Sigmoid colon (tissue), 7 donors: ENCODE data around the gene SF3A1. TPM values are rescaled to one million over a fixed set of nuclear protein-coding genes. Genes with fewer than 3 reads are reported as not detected.

Experiments used
- DNase-seq: peaks from one replicate; pipeline ENCODE4 v3.0.0-alpha.2; 2019
- H3K27ac ChIP-seq, 4 donors: fragments of 200-600 bp; sonication (generic); one replicate each; pipeline ENCODE4 v1.5.1; 2016 to 2019; ENCODE audit warnings: mild to moderate bottlenecking in 1 of 4
- H3K27me3 ChIP-seq, 3 donors: fragments of 200-600 bp; sonication (generic); one replicate each; pipeline ENCODE4 v1.5.1; 2019; ENCODE audit warnings: mild to moderate bottlenecking in 1 of 3
- H3K36me3 ChIP-seq, 4 donors: fragments of 200-600 bp; sonication (generic); one replicate each; pipeline ENCODE4 v1.5.1; 2016 to 2019
- H3K4me1 ChIP-seq, 4 donors: fragments of 200-600 bp; sonication (generic); one replicate each; pipeline ENCODE4 v1.5.1; 2017 to 2019
- H3K4me3 ChIP-seq, 4 donors: fragments of 200-600 bp; sonication (generic); one replicate each; pipeline ENCODE4 v1.5.1; 2017 to 2019; ENCODE audit warnings: mild to moderate bottlenecking in 2 of 4, moderate library complexity in 1 of 4
- H3K9me3 ChIP-seq, 4 donors: fragments of 200-600 bp in 3 of 4; sonication (generic) in 3 of 4; one replicate each; pipeline versions ENCODE4 v1.5.1 to v1.6.1; 2013 to 2019
- EP300 ChIP-seq, 4 donors: sonication (generic); formaldehyde crosslinking; IDR thresholded peaks; one replicate each; pipeline ENCODE4 v1.6.1; 2017; ENCODE audit warnings: antibody characterized with exemption in 4 of 4
- POLR2A ChIP-seq, 2 donors: fragments of 450-650 bp; IDR thresholded peaks; one replicate each; pipeline ENCODE4 v1.6.1; 2016; ENCODE audit warnings: antibody characterized with exemption in 2 of 2, mild to moderate bottlenecking in 2 of 2, moderate library complexity in 2 of 2
- POLR2AphosphoS5 ChIP-seq, 4 donors: sonication (generic); formaldehyde crosslinking; IDR thresholded peaks; one replicate each; pipeline ENCODE4 v1.6.1; 2017; ENCODE audit warnings: antibody characterized with exemption in 4 of 4
- WGBS, 2 donors: extraction: QIAGEN DNeasy Blood & Tissue Kit; methylation state at CpG; one replicate each; pipeline ENCODE4 v1.1.7; 2013; 5-methylcytosine and 5-hydroxymethylcytosine counted together
- intact Hi-C: fragments of 100-400 bp; cut with DNase I; formaldehyde crosslinking; loops from one replicate; pipeline ENCODE4 v1.15.1; 2023
- polyA plus RNA-seq, 3 donors: library from polyadenylated mRNA; stranded (reverse); fragments of 200-250 nt; gene quantifications; one replicate each; pipeline ENCODE4 v1.2.3, GENCODE V29; 2013
- total RNA-seq, 4 donors: library from RNA; depleted of rRNA; stranded (reverse); fragments of >200 nt; gene quantifications; one replicate each; pipeline ENCODE4 v1.1.0, GENCODE V29; 2016
- TF ChIP-seq, protein P1 (sequence below), 4 experiments: fragments of 450-650 bp in 3 of 4; fragments of 200-600 bp in 1 of 4; IDR thresholded peaks; one replicate each; pipeline ENCODE4 v1.5.1; 2016 to 2019; ENCODE audit warnings: antibody characterized with exemption in 4 of 4, mild to moderate bottlenecking in 3 of 4, moderate library complexity in 2 of 4
- donor health status: healthy with polysubstance abuse.
- donor health status: Bipolar disorder and iron deficiency.
- donor health status: healthy.

Gene SF3A1
- total and polyA plus RNA-seq, 7 donors = 17.4 to 61.5 (median 25.7) TPM

GRCh38 chr22:30324014-30324730 is 32.5 kb downstream of the SF3A1 start:
- 47 to 72% methylated on average over 8 of the region's 8 CpGs for whole genome bisulfite sequencing, 2 donors
- Histone ChIP-seq H3K27me3 (no peaks in the 10 kb centered on the region), H3K27ac (peak overlapping the region; percentile 91 to 98 (median 92)), H3K4me3 (peak overlapping the region in 3 of 4 donors; percentile 4 to 100 (median 93)), H3K9me3 (no peaks in the 10 kb centered on the region), H3K36me3 (peaks cover 0 to 12% (median 0%) of the 10 kb centered on the region in 4 donors), H3K4me1 (peaks cover 0 to 75% (median 64%) of the 10 kb centered on the region in 4 donors)
- intact Hi-C loops = loop anchor here (2.0 kb wide), 1 partner anchor 63 kb away; the partner anchor contains the start of gene RNF215
- TF ChIP-seq POLR2AphosphoS5 (IDR thresholded peaks at IDR 0.05) (no peak), POLR2A (IDR thresholded peaks at IDR 0.05) (no peak), EP300 (IDR thresholded peaks at IDR 0.05) (no peak)
- TF ChIP-seq, protein P1, sequence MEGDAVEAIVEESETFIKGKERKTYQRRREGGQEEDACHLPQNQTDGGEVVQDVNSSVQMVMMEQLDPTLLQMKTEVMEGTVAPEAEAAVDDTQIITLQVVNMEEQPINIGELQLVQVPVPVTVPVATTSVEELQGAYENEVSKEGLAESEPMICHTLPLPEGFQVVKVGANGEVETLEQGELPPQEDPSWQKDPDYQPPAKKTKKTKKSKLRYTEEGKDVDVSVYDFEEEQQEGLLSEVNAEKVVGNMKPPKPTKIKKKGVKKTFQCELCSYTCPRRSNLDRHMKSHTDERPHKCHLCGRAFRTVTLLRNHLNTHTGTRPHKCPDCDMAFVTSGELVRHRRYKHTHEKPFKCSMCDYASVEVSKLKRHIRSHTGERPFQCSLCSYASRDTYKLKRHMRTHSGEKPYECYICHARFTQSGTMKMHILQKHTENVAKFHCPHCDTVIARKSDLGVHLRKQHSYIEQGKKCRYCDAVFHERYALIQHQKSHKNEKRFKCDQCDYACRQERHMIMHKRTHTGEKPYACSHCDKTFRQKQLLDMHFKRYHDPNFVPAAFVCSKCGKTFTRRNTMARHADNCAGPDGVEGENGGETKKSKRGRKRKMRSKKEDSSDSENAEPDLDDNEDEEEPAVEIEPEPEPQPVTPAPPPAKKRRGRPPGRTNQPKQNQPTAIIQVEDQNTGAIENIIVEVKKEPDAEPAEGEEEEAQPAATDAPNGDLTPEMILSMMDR (IDR thresholded peaks at IDR 0.05) = no peak
- no peak for DNase-seq

GRCh38 chr22:30323246-30323645 is 33.4 kb downstream of the SF3A1 start:
- Histone ChIP-seq H3K4me1 (peaks cover 0 to 83% (median 69%) of the 10 kb centered on the region in 4 donors), H3K9me3 (no peaks in the 10 kb centered on the region), H3K27me3 (no peaks in the 10 kb centered on the region), H3K27ac (peak overlapping the region in 2 of 4 donors; percentile 93 to 98), H3K36me3 (peaks cover 0 to 12% (median 0%) of the 10 kb centered on the region in 4 donors), H3K4me3 (no peak overlapping the region)
- DNase-seq = no peak
- 98% methylated on average over 3 of the region's 3 CpGs for WGBS, 2 donors
- intact Hi-C loops = no loop called here
- no peak for TF ChIP-seq EP300 (IDR thresholded peaks at IDR 0.05)

DNA sequence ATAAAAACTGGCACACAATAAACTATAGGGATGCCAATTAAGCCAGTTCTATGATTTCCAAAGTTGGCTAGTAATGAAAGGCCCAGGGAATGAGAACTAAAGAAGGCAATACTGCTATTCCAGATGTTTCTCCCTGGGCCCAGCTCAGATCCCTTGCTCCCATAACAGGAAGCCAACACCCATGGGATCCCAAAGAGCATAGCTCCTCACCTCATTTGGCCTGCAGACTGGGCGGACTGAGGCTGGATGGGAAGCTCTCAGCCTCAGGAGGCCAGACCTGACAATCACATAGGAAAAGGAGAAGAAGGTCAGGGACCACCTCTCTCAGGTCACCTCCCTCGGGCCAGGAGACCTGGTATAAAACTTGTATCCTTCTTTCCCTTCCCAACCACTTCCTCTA is 35.2 kb downstream of the SF3A1 start:
- WGBS, 2 donors = 80 to 90% methylated on average over 2 of the region's 2 CpGs
- Histone ChIP-seq H3K27me3 (no peaks in the 10 kb centered on the region), H3K27ac (peak overlapping the region in 3 of 4 donors; percentile 12 to 41 (median 27)), H3K36me3 (peaks cover 0 to 12% (median 0%) of the 10 kb centered on the region in 4 donors), H3K4me3 (no peak overlapping the region), H3K4me1 (peaks cover 0 to 88% (median 80%) of the 10 kb centered on the region in 4 donors), H3K9me3 (no peaks in the 10 kb centered on the region)
- no peak for TF ChIP-seq POLR2A (IDR thresholded peaks at IDR 0.05)
- TF ChIP-seq POLR2AphosphoS5 (IDR thresholded peaks at IDR 0.05) = no peak
- no peak for DNase-seq
- intact Hi-C loops = no loop called here

GRCh38 chr22:30320021-30320556 is 36.6 kb downstream of the SF3A1 start:
- peaks cover 0 to 91% (median 84%) of the 10 kb centered on the region in 4 donors for H3K4me1 ChIP-seq
- TF ChIP-seq EP300 (IDR thresholded peaks at IDR 0.05) = no peak
- no peak for TF ChIP-seq POLR2AphosphoS5 (IDR thresholded peaks at IDR 0.05)
- TF ChIP-seq, protein P1 (IDR thresholded peaks at IDR 0.05) = no peak
- TF ChIP-seq POLR2A (IDR thresholded peaks at IDR 0.05) = no peak

DNA sequence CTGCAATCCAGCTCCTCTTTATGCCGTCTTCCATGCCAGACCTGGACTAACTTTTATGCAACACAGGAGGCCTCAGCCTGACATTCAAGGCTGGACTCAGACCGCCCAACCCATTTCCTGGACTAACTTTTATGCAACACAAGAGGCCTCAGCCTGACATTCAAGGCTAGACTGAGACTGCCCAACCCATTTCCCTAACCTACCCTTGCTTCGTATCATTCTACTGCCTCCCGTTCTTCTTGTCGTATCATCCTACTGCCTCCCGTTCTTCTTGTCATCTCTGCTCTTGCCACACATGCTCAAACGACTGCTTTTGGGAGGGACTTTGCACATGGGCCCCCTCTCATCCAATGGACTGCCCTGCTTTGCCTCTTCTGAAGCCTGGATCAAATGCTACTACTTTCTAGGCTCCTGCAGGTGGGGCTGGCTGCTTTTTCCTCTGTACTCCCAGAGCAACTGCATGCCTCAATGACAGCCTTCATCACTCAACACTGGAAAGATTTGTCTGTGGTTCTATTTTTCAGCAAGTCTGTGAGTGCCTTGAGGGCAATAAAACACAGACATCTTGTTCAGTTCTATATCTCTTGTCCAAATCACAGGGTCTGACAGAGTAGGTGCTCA is 37.8 kb downstream of the SF3A1 start:
- peaks cover 0 to 12% (median 2%) of the 10 kb centered on the region in 4 donors for H3K36me3 ChIP-seq
- intact Hi-C loops = no loop called here
- 86 to 91% methylated on average over 7 of the region's 7 CpGs for WGBS, 2 donors
- peak overlapping the region in 1 of 4 donors; percentile 12 for H3K27ac ChIP-seq
- no peak for DNase-seq
- H3K27me3 ChIP-seq = no peaks in the 10 kb centered on the region
- peaks cover 0 to 90% (median 80%) of the 10 kb centered on the region in 4 donors for H3K4me1 ChIP-seq
- no peak for TF ChIP-seq POLR2AphosphoS5 (IDR thresholded peaks at IDR 0.05)
- no peak for TF ChIP-seq EP300 (IDR thresholded peaks at IDR 0.05)
- no peak for TF ChIP-seq POLR2A (IDR thresholded peaks at IDR 0.05)
- TF ChIP-seq, protein P1 (IDR thresholded peaks at IDR 0.05) = no peak
- no peak overlapping the region for H3K4me3 ChIP-seq
- no peaks in the 10 kb centered on the region for H3K9me3 ChIP-seq

More at GRCh38 chr22:30320021-30320556, 36.6 kb downstream of the SF3A1 start:
- H3K4me3 ChIP-seq = no peak overlapping the region
- 95 to 98% methylated on average over 3 of the region's 3 CpGs for WGBS, 2 donors
- H3K36me3 ChIP-seq = peaks cover 0 to 12% (median under 1%) of the 10 kb centered on the region in 4 donors
- intact Hi-C loops = no loop called here
- no peaks in the 10 kb centered on the region for H3K27me3 ChIP-seq
- no peak for DNase-seq
- H3K27ac ChIP-seq = no peak overlapping the region
- H3K9me3 ChIP-seq = no peaks in the 10 kb centered on the region
